NK-92 (cell line): ENCODE data around the gene PRKCE.

Experiments
- DNase-seq: peaks from one replicate; lab custom pipeline; 2025; ENCODE audit not compliant: unreplicated experiment; lab: John Stamatoyannopoulos, UW

Gene PRKCE

DNA sequence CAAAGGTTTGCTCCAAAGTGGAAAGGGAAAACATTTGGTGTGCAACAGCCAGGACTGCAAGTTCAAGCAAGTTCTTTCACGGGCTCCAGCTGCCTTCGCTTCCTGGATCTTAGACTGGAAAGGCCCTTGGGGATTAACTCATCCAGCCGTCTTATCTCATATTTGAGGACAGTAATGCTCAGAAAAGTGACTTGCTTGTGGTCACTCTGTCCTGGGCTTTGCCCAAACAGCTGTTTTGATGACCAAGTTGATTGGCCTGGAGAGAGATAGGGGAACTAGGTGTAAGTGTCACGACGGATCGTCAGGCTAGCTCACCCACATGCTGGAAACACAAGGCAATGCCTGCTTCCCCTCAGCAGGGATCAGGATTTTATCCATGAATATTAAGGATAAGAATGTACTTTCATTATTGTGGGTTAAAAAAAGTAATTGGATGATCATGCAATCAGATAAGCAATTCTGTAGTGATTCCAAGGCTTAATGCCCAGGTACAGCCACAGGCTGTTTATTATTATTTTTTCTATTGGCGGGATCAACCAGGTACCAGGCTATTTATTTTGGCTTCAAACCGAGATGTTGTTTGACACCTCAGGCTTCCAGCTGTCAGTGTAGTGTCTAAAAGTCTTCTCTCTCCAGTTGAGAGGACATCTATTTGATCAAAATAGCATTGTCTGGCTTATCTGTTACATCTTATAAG lies 483.2 kb downstream of the PRKCE start:
- no peak for DNase-seq

- DNase-seq = no peak
Observed at GRCh38 chr2:46135228-46135855, 483.9 kb downstream of the PRKCE start.

DNA sequence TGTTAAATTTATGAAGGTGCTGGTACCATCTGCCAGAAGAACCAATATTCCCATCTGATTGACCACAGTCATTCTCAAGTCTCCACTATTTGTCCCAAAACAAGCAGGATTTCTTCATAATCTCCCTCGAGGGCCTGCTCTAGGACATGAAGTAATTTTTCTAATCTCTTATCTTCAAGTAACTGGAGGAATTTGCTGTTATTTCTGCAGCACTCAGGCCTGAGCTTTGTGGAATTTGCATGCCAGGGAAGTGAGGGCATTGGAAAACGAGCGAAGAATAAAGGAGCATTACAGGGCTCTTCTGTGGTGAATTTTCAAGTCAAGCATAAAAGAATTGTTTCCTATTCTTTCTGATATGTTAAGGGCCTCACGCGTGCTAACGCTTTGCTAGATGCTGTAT lies 484.5 kb downstream of the PRKCE start:
- no peak for DNase-seq

DNA sequence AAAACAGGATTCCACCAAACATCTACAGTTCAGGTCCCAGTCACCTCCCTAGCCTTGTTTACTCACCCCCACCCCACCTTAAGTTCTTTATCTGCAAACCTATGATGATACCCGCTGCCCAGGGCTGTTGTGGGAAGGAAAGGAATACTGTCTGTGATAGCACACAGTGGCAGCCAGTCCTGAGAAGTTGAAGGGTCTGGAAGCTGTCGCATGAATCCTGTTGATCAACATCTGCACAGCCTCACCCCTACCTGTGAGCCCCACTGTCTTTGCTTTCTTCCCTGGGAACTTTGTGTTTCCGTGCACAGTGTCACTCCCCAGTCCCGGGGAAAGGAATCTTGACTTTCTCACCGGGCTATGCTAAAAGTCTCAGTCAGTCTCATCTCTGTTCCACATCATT lies 485.0 kb downstream of the PRKCE start:
- no peak for DNase-seq

GRCh38 chr2:46136953-46137352 lies 485.5 kb downstream of the PRKCE start:
- no peak for DNase-seq

- DNase-seq = no peak
Observed at GRCh38 chr2:46142546-46143428, 491.3 kb downstream of the PRKCE start.

DNA sequence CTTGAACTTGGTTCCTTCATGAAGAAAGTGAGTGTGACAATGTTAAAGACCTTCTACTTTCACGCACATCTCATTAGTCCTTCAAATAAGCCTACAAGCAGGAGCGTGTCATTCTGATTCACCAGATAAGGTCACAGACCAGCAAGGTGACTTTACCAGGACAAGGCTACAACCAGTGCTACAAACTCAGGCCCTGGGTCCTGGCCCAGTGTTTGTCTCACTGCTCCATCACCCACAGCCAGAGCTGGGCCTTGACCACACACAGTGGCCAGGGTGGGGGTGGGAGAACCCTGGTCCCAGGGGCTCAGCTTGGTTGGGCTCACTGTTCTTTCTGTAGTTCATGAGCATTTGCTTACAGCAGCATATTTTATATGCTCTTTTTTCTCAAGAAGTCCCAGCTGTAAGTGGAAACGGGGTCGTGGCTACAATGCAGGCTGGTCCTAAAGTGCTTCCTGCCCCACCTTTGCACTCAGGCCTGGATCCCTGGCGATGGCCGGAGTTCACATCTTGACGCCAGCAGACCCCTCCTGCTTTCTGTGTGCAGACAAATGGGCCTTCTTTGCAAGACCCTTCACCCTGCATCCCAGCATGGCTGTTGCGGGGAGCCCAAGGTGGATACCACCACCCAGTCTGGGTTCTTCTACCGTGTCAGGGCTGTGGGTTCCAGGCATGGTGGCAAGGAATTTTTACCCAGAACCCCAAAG lies 492.1 kb downstream of the PRKCE start:
- DNase-seq = no peak

DNA sequence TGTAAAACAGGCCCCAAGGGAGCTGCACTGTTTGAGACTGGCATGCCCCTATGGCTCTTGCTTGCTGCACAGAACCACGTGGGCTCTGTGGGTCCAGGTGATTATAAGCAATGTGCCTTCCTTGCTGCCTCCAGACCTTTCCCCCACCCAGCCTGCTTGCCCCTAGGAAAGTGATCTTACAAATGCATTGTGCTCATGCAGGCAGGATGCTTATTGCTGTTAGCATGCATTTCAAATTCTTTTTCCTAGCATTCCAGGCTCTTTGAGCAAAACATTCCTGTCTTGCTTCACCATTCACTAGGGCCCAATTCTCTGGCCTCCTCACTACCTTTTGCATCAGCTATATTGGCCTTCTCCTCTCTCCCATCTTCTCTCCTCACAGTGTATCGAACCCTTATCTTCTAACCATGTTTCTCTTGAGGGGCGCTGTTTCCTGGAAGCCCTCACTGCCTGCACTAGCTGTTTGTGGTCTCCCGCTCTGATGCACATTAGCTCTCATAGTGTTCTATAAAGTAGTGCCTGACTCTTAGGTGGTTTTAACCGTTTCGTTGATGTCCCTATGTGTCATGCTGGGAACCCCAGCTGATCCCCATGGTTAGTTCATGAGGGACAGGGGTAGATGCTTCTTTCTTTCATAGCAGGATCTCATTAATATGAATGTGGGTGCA lies 492.8 kb downstream of the PRKCE start:
- DNase-seq = no peak

DNA sequence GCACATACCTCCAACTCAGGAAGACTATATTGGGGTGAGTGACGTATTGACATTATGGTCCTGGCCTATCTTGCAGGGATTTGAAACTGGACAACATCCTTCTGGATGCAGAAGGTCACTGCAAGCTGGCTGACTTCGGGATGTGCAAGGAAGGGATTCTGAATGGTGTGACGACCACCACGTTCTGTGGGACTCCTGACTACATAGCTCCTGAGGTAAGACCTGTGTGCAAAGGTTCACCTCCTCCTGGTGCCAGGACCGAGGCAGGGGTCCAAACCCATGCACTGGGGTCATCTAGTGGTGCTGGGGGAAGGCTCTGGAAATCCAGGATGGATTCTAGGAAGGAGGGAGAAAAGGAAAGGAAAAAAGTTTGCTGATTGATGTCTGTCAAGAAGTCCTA lies 493.5 kb downstream of the PRKCE start:
- no peak for DNase-seq

DNA sequence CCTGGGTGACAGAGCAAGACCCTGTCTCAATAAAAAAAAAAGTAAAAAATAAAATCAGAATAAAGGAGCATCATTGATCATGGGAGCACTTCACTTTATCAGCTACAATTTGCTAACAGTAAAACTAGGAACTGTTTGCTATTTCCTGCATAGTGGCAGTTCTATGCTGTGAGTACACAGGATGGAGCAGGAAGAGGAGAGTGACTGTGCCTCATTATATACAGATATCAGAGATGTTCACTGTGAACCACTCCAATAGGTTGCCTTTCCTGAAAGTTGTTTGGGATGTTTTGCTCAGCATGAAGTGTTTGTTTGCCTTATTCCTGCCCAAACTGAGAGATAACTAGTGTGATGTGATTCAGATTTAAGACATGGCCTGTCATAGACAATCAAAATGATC lies 494.4 kb downstream of the PRKCE start:
- DNase-seq = no peak

DNA sequence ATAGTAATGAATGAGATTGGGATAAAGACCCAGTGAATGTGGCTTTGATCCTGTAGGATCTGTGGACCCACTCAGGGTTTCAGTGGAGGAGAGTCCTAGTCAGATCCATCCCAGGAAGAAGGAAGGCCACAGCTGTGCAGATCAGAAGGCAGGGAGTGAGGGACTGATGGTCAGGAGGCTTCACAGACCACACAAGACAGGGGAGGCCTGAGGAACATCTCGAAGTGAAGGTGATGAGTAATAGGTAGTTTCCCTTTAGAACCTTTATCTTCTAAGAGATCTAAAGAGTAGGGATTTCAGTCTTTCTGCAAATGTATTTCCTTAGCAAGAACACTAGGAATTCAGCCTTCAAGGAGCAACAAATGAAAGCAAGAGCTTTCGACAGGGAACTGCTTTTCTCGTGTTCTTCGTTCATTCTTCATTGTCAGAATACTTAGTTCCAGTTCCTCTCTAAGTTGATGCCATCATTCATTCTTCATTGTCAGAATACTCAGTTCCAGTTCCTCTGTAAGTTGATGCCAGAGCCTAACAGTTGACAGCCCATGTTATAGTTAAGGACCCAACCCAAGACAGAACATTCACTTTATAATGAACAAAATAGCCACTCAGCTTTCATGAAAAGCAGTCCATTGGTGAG lies 495.5 kb downstream of the PRKCE start:
- no peak for DNase-seq

DNA sequence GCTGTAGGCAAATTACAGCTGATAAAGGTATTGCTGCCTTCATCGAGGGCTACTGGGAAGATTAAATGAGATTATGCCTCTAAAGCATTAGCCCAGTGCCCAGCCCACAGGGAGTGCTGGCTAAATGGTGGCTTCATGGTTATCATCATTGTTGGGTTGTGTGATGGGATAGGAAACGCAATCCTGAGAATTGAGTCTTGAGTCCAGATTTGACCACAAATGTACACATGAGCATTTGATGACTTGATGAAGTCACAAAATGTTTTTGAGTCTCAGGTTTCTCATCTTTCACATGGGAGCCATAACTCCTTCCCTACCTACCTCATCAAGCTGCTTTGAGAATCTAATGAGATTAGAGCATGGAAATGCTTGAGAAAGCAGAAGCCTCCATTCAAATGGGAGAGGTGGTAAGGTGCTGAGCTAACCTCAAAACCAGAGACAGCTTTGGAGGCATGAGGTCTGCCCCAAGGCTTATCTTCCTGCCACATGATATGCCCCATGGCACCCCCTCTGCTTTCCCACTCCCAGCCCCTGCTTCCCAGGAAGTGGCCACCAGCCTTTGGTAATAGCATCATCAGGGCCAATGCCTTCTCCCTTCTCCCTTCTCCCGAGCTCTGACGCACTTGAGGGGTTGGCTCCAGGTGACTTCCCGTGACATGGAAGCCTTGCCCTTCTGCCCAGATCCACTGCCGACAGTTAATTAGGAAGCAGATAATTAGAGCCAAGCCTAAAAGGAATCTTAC lies 496.3 kb downstream of the PRKCE start:
- DNase-seq = no peak

- DNase-seq = no peak
Observed at GRCh38 chr2:46148369-46148736, 496.9 kb downstream of the PRKCE start.

DNA sequence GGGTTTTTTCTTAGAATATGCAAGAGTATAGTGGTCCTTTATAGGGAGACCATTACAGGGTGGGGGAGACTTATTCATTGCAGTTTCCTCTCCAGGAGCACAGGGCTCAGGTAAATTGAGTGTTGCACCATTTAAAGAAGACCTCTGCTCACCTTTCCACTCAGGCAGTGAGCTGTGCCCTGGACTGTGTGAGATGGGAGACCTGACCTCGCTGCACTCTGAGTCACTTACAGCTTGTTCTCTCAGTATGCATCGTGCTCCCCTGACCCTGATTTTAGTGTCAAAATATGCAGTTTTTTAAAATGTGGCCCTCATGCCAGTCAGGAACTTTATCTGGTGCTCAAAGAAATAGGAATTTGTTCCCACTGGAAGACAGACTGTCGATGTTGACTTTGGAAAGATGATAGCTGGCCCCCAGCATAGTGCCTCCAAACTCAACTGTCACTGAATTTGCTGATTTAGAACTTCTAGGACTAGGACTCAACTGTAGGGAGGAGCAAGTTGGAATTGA lies 499.0 kb downstream of the PRKCE start:
- no peak for DNase-seq

GRCh38 chr2:46151577-46151976 lies 500.1 kb downstream of the PRKCE start:
- DNase-seq = no peak

DNA sequence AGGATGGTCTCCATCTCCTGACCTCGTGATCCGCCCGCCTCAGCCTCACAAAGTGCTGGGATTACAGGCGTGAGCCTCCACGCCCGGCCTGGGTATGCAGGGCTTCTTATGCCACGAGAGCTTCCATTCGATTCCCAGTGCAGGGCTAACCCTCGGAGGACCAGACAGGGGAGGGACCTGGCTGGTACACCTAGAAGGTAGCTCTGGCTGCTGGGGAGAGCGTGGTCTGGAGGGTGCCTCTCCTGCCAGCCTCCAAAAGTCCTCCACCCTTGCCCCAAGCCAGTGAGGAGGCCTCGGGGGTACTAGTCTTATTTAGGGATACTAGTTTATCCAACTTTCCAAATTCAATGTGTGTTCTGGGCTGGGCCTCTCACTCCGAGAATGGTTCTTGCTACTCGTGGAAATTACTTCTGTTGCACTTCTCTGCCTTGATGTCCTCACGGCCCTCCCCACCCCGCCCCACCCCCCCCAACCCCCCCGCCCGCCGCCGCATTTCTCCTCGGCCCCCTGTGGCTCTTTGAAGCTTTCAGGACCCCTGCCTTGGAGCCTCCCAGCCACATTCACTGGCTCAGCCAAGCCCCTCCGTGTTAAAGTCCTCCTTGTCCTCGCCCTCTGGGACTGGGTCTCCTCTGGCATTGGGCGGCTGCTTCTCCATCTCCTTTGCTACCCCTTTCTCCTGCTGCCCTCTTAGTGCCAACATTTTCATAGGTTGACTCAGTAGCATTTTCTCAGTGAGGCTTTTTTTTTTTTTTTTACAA lies 502.7 kb downstream of the PRKCE start:
- no peak for DNase-seq

DNA sequence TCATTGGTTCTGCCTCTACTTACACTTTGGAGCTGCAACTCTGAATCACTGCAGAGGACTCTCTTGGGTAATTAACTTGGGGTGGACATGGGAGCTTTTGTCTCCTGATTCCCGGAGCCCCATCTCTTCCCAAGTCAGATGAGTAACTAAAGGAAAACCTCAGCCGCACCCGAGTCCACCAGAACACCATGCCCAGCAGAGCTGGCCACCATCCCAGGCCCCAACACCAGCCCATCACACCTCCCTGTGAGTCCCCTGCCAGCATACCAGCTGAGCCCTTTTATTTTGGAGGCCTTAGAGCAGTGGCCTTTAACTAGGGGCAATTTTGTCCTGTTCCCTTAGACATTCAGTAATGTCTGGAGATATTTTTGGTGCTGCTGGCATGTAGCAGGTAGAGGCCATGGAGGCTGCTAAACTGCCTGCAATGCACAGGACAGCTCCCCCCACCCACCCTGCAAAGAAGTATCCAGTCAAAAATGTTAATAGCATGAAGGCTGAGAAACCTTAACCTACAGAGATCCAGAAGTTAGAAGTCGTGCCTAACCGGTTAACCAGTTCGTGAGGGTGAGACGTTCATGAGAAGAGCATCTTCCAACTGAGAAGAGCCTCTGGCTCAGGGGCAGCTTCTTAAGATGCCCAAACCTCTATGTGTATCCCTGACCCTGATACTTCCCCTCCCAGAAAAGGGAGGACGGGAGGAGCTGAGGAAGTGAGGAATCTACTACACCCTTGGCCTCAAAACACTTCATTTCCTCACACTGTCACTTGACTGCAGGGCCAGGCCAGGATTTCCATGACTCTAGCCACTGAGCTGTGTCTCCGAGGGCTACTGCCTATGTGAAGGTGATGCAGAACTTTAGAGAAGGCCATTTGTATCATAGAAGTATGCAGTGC lies 505.8 kb downstream of the PRKCE start:
- no peak for DNase-seq

GRCh38 chr2:46157966-46158310 lies 506.5 kb downstream of the PRKCE start:
- no peak for DNase-seq
